HL-60 (cell line): ENCODE results near the gene FNDC3B.

Experiments
- DNase-seq, 2 experiments: peaks; one replicate each; pipeline ENCODE4 v3.0.0-alpha.2; 2010 to 2020; ENCODE audit warnings: low read depth in 1 of 2, low spot score in 1 of 2
- H3K27ac ChIP-seq: fragments of 250-450 bp; sonication (Bioruptor Pico); replicated peaks from 2 replicates; pipeline ENCODE4 v1.5.1; 2020; ENCODE audit warnings: mild to moderate bottlenecking, moderate library complexity
- H3K27me3 ChIP-seq: fragments of 250-450 bp; sonication (Bioruptor Pico); 2 replicates; pipeline ENCODE4 v1.5.1; 2021; ENCODE audit warnings: mild to moderate bottlenecking, moderate library complexity; ENCODE audit not compliant: insufficient read depth, poor library complexity, severe bottlenecking
- H3K4me3 ChIP-seq: replicated peaks from 2 replicates; pipeline ENCODE4 v1.5.1; 2011; ENCODE audit warnings: mild to moderate bottlenecking, control low read depth, low read length; ENCODE audit not compliant: insufficient read depth
- CTCF ChIP-seq: IDR thresholded peaks from one replicate; pipeline ENCODE4 v1.5.1; 2011; ENCODE audit warnings: low read length, control low read depth, inconsistent platforms; ENCODE audit not compliant: insufficient read depth
- GABPA ChIP-seq: IDR thresholded peaks from 2 replicates; pipeline ENCODE4 v1.6.1; 2012; ENCODE audit warnings: low read depth
- POLR2AphosphoS5 ChIP-seq: IDR thresholded peaks from 2 replicates; pipeline ENCODE4 v1.6.1; 2012; ENCODE audit warnings: low read depth
- REST ChIP-seq: IDR thresholded peaks from 2 replicates; pipeline ENCODE4 v1.6.1; 2012; ENCODE audit warnings: low read depth; ENCODE audit not compliant: insufficient replicate concordance
- SPI1 ChIP-seq: IDR thresholded peaks from 2 replicates; pipeline ENCODE4 v1.6.1; 2012; ENCODE audit warnings: low read depth, mild to moderate bottlenecking, borderline replicate concordance

The FNDC3B gene

GRCh38 chr3:172279191-172279640, 239.8 kb downstream of the FNDC3B start:
- no peak for DNase-seq
- no peak overlapping the region for H3K27ac ChIP-seq
- H3K4me3 ChIP-seq = no peak overlapping the region
- no peaks in the 10 kb centered on the region for H3K27me3 ChIP-seq
- TF ChIP-seq POLR2AphosphoS5 (no peak), REST (no peak), CTCF (no peak), SPI1 (no peak), GABPA (no peak)

GRCh38 chr3:172279974-172280373, 240.6 kb downstream of the FNDC3B start:
- Histone ChIP-seq H3K27ac (no peak overlapping the region), H3K27me3 (no peaks in the 10 kb centered on the region), H3K4me3 (no peak overlapping the region)
- TF ChIP-seq GABPA = no peak
- no peak for TF ChIP-seq REST
- TF ChIP-seq CTCF = no peak
- TF ChIP-seq POLR2AphosphoS5 = no peak
- no peak for TF ChIP-seq SPI1
- no peak for DNase-seq

GRCh38 chr3:172280406-172281051, 241.2 kb downstream of the FNDC3B start:
- no peak for TF ChIP-seq POLR2AphosphoS5
- no peak for TF ChIP-seq REST
- no peak for TF ChIP-seq CTCF
- no peaks in the 10 kb centered on the region for H3K27me3 ChIP-seq
- DNase-seq = no peak
- H3K27ac ChIP-seq = no peak overlapping the region
- H3K4me3 ChIP-seq = no peak overlapping the region
